Stimulated activated CD8-positive, alpha-beta memory T cell treated with anti-CD3 and anti-CD28 coated beads, Interleukin-7, amount 100 ng/mL, for 1 hour (primary cell): ENCODE data around the gene ECHDC3.
"Not testable (repeated sequence)": the region's sequence is repeated elsewhere in the genome, so short reads cannot be mapped to it uniquely, and the experiment has no call there.

Source experiments
- DNase-seq, 2 donors: peaks; one replicate each; pipeline ENCODE4 v3.0.0-alpha.2; 2020; ENCODE audit warnings: low read depth in 2 of 2

ECHDC3 gene

DNA sequence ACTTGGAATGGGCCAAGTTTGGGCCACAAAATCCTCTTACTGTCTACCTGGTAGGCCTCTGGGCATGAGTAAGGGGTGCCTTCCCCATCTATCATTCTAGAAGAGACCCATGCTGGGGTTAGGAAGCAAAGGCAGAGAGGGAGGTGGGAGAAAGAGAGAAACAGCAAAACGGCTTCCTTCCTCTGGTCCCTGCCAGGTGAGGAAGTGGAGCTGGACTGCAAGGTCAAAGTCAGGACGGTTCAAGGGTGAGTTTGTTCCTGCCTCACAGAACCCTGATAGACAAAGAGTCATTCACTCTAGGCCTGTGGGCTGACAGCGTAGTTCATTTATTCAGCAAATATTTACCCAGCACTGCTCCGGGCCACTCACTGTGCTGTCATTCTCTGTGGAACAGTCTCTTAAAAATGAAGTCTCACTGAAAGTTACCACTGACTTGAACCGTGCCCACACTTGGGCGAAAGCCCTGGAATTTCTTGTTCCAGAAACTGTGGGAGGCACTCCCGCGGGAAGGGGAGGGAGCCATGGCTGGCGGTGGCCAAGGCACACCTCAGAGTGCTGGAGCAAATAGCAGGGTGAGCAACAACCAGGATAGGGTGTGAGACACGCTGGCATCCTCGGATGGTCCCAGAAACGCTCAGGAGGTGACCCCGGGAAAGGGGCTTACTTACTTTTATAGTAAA lies 26.2 kb upstream of the ECHDC3 start:
- no peak for DNase-seq

DNA sequence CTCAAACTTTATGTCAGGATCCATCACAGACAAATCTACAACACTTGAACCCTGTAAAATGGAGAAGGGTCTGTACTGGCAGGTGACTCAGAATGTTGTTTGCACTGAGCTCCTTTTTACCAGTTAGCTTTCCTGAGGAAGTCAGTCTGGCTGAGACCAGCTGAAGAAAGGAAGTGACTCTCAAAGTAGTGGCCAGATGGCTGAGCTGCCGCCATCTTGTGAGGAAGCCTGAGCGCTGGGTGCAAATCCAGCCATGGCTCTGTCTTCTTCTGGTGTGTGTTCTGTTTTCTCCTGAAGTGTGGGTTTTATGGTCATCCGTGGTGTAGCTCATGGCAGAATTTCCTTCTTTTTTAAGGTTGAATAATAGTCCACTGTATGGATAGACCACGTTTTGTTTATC lies 25.5 kb upstream of the ECHDC3 start:
- DNase-seq, result no peak

DNA sequence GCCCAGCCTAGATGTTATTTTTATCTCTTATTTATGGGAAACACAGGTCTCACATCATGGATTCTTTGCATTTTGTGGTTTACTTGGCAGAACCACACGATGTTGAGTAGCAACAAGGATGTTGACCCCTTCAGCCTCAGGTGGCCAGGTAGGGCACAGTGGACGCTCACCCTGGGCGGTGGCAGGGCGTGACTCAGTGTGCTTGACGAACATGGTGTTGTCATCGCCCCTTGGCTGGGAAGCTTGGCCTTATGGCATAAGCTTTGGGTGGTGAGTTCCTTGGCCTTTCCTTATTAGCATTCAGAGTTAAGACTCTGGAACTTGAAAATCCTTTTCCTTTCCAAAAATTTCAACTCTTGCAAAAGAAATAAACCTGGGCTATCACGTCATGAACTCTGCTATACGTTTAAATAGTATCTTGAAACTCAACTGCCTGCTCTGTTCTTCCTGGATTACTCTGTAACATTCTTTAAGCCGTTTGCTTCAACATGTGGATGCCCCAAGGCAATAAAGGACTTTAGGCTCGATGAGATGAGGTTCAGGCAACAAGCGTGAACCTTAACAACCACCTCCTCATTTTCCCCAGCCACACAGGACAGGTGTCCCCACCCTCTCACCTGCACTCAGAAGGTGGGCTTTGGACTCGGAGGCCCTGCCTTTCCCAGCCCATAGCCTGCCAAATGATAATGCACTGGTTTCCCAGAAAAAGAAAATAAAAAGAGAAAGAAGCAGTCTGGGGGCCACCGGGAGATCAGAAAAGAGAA lies 22.5 kb upstream of the ECHDC3 start:
- DNase-seq, result no peak

DNA sequence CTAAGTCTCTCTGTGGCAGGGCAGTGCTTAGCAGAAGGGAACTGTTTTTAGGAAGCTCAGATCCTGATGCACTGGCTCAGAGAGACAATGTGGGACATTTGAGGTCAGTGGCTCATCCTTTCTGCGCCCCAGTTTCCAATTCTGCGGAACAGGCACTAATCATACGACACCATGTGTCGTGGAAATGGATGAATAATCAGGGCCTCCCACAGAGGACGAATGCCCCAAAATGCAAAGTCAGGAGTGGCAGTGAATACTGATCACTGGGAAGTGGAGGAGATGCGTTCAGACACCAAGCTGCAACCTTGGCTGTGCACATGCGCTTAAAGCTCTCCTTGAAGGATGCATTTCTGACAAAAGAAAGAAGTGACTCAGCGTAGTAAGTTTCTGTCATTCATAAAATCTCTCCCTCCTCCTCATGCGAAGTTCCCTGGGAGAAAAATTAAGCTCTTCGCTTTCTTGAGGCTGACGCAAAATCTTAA lies 21.9 kb upstream of the ECHDC3 start:
- no peak for DNase-seq

DNA sequence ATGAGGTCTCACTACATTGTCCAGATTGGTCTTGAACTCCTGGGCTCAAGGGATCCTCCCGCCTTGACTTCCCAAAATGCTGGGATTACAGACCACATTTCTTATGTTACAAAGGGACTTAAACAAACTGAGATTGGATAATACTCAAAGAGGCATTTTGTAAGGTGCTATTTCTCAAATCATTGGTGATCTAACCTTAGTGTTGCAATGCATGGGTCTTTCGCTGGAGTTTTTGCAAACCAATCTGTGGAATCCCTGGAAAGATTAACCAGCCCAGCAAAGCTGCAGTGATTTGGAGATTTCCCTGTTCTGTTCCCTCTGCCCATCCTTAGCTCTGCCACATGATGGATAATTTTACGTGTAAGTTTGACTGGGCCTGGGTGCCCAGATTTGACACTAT lies 20.4 kb upstream of the ECHDC3 start:
- DNase-seq, result no peak

DNA sequence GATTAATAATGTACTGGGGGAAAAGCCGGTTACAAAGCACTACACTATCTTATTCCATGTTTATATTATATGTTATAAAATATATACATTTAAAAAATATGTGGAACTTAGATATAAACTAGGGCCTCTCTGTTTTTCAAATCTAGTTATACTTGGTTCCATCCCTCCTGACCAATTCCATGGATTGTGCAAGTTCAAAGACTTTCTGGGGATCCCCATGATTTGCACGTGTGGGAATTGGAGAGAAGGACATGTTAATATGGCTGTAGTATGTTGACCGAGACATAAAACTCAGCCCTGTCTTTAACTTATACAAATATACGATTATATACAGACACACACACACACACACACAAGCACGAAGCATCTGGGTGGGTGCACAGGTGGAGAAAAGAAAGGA lies 18.8 kb upstream of the ECHDC3 start:
- DNase-seq, result no peak

DNA sequence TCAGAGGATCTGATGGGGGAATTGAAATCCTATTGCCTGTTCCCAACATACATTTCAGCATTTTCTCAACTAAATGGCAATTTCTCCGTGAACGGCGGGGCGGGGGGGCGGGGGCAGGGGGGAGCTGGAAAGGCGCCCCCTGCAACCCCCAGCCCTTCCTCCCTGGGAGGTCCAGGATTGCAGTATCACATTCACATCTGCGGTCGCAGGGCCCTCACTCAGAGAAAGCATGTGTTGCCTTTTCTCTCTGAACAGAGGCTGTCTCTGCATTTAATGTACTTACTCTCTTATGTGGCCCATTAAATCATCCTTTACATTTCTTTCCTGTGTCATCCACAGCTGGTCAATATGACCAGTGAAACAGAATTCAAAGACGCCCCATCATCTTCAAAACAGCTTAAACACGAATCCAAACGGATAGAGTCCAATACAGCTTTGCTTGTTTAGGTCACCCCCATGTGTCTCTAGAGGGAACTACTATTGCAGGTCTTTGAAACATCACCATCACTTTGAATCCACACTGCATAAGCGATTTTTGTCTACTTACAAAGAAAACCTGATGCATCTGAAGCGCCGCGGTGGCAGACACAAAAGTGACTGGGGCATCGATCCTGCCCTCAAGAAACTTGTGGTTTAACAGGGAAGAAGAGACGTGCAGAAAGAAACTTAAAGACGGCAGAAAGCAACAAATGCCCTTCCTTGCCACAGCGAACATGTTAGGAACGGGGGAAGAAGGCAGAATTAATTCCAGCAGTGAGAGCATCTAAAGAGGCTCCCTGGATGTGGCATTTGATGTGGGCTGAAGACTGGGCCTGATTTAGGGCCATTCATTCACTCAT lies 17.0 kb upstream of the ECHDC3 start:
- DNase-seq, result no peak

DNA sequence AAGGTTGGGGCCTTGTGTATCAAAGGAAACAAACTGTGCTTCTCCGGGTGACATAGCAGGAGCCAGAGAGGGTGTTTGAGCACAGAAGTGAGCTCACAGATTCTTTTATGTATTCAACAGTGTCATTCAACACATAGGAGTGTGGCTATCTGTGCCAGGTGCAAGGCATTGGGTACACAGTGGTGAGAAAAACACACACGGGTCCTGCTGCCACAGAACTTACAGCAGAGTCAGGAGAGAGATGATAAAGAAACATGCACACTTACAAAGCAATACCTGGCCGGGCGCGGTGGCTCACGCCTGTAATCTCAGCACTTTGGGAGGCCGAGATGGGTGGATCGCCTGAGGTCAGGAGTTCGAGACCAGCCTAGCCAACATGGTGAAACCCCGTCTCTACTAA lies 16.3 kb upstream of the ECHDC3 start:
- DNase-seq, result no peak

DNA sequence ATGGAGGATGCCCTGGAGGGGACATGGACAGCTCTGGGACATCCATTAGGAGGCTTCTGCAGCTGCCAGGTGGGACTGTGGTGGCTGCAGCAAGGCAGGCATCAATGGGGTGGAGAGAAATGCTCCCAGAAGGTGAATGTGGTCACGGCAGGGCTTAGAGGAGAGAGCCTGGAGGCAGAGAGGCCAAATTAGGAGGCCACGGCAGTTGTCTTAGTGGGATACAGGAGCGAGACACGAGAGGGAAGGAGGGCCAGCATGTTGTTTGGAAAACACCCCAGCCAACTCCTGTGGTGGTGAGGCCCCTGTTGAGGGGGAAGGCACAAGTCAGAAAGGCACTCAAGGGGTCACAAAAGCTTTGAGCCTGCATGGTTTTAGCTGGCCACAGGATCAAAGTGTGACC lies 14.6 kb upstream of the ECHDC3 start:
- DNase-seq, result no peak

DNA sequence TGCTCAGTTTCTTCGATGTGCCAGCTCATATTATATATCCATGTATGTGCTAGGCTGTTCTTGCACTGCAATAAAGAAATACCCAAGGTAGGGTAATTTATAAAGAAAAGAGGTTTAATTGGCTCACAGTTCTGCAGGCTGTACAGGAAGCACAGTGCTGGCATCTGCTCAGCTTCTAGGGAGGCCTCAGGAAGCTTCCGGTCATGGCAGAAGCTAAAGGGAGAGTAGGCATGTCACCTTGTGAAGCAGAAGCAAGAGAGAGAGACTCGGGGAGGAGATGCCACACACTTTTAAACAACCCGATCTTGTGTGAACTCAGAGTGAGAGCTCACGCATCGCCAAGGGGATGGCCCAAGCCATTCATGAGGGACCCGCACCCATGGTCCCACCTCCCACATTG lies 13.8 kb upstream of the ECHDC3 start:
- DNase-seq, result no peak

DNA sequence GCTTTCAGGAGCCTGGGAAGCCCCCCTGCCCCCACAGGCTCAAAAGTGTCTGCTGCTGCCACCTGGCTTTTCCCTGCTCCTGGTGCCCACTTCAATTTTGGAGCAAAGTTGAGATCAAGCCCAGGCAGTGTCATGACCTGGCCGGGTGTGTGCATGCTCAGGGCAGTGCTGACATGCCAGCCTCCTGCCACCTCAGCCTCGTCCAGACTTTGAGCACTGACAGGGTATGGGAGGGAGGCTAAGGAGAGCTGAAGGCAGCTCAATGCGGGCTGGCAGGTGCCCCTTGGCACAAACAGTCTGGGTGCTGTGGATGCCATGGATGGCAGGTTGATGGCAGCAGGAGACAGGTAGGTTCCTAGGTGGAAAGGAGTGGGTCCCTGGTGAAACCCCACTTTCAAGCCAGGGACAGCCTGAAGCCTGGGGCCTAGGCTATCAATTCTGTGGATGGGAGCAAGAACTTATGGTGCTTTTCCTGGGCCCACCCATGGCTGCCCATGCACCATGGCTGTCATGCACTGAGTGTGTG lies 12.3 kb upstream of the ECHDC3 start:
- DNase-seq, result no peak

DNA sequence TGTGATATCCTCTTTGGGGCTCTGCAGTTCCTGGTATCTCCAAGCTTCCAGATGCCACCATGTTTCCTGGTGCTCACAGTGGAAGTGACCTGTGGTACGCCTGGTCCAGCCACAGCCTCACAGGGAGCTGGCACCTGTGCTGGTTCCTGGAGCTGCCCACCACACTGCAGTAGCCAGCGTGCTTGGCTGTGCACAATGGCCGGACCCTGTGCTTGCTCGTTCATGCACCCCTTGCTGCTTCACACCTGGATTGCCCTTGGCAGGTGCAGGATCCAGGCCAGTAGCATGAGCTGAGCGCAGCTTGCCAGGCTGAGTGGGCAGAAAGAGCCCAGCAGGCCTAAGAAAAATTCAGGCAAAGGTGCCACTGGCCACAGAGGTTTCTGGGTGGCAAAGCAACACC lies 11.4 kb upstream of the ECHDC3 start:
- DNase-seq, result no peak

DNA sequence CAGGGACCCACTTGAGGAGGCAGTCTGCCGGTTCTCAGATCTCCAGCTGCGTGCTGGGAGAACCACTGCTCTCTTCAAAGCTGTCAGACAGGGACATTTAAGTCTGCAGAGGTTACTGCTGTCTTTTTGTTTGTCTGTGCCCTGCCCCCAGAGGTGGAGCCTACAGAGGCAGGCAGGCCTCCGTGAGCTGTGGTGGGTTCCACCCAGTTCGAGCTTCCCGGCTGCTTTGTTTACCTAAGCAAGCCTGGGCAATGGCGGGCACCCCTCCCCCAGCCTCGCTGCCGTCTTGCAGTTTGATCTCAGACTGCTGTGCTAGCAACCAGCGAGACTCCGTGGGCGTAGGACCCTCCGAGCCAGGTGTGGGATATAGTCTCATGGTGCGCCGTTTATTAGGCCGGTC lies 5.4 kb upstream of the ECHDC3 start:
- not testable (repeated sequence) for DNase-seq

DNA sequence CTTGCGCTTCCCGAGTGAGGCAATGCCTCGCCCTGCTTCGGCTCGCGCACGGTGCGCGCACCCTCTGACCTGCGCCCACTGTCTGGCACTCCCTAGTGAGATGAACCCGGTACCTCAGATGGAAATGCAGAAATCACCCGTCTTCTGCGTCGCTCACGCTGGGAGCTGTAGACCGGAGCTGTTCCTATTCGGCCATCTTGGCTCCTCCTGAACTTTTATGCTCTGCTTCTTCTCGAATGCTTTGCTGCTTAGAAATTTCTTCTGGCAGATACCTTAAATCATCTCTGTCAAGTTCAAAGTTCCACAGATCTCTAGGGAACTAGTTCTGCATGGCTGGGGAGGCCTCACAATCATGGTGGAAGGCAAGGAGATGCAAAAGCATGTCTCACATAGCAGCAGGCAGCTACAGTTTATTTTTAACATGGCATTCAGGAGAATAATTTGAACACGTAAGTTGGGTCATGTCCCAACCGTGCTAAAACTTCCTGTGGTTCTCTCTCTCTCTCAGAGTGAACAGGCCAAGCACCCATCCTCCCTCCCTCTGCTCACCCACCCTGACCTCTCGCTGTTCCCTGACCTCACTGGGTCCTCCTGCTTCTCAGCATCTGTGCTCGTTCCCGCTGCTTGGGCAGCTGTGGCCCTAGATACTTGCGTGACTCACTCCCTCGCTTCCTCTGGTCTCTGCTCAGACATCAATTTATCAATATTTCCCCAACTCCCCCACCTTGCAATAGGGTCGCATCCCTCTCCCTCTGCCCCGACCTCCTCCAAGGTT lies 4.7 kb upstream of the ECHDC3 start:
- not testable (repeated sequence) for DNase-seq

DNA sequence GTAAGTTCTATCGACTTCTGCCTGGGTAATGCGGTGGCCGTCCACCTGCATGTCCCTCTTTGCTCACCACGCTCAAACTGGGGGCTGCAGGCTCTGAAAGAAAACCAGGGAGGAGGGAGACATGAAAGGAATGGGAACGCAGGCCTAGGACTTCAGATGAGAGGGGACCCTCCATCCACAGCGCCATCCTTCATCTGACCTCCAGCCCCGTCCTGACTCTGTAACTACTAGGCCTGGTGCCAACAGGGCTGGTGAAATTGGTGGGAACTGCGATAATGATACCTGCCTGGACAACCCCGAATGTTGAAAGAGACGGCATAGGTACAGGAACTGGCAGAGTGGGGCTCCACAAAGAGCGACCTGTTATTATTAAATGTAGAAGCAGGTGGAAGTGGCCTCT lies 1.3 kb upstream of the ECHDC3 start:
- no peak for DNase-seq

DNA sequence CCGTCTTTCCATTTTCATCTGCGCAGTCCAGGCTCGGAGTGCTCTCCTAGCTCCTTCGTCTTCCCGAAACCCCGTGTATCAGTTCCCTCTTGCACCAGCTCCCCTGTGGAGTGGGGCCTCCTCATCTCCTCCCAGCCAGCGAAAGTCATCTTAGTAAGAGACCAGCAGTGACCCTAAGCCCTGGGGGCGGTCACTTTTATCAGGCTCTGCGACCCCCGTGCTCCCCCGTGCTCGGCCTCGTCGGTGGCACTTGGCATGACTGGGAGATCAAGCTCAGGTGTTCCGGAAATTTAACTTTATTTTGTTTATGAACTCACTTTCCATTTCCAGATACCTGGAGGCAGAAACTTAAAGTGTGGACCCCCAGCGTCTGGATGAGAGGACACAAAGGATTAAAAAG lies 574 bp upstream of the ECHDC3 start:
- DNase-seq, result no peak

DNA sequence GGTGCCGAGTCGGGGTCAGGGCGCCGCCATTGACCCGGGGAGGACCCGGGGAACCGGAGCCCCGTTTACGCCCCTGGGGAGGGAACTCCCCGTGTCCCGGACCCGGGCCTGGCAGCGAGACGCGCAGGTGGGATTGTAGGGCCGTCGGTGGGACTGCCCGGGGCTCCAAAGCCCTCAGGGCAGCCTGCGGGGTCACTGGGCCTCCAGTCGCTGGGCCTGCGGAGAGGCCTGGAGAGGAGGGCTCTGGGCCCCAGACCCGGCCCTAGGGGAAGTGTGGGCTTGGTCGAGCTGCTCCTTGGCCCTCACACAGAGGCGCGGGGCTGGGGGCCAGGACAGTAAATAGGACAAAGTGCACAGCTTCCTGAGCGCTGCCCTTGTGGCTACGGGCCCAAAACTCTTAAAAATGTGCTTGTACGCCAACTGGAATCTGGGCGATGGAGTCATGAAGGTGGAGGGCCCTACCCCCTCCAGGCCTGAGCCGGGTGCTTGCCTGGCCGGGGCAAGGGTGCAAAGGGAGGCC lies 657 bp downstream of the ECHDC3 start:
- DNase-seq, result no peak

DNA sequence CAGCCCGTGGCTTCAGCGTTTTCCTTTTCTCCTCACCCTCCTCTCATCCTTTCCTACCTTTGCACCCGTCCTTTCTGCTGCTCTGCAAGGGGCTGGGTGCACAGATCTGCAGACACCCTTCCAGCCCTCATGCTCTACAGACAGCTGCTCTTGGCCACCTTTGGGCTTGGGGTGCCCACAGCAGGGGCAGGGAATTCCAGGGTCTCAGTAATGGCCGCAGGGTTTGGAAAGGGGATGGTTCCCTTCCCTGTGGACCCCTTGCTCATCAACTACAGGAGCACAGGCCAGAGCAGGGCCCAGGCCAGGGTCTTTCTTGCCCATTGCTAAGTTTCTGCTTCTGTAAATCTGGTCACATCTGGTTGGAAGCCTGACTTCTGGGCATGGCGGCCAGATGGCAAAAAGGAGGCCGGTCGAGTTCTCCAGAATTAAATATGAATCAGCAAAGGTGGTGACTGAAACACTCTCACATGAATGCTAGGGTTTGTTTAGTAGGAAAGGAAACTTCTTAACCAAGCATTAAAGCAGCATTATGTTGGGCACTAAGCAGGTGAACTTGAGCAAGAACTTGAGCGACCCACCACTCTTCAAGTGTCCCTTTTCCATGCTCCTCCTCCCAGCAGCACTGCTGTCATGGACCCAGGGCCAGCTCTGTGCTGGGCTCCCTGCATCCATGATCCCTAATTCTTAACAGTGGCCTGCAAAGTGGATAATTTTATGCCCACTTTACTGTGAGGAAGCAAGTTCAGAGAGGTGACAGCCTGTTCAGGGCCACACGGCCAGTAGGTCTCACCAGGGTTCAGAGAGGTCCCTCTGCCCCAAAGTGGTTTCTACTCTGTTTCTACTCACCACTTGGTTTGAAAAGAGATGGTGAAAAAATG lies 1.5 kb downstream of the ECHDC3 start:
- DNase-seq, result no peak

DNA sequence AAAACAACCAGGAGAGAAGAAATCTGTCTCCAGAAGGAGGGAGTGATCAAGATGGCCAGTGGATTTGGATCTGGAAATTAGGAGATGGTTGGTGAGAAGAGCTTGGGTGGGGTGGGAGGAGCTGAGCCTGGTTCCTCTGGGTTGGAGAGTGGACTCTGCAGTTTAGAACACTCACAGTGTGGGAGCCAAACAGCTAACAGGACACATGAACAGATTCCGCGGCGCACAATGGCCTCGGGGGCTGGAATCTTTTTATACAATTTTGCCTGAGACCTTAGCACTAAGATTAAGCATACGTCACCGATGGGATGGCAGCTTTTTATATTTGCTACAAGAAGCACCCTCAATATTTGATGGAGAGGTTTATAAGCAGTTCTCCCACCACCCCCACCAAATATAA lies 2.9 kb downstream of the ECHDC3 start:
- DNase-seq, result no peak

DNA sequence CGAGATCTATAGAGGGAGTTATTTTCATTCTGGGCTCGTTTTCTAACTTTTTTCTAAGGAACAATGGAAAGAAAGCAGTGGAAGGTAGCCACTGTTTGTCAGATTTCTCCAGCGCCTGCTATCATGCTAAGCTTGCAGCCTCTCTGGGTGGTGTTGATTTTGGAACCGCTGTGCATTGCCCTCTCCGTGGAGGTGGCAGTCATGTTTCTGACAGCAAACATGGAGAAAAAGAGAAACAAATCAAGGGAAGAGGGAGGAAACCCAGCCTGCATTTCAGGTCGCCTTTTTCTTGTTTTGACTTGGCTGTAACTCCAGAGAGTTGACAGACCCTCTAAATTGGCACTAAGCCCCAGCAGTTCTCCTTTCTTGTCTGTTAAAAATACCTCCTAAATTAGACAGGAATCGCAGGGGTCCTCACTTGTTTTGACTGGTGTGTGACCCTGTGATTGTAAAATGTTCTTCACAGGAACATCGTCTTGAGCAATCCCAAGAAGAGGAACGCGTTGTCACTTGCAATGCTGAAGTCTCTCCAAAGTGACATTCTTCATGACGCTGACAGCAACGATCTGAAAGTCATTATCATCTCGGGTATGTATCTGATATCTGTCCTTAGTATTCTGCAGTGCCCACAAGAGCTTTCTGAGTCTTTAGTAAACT lies 4.8 kb downstream of the ECHDC3 start:
- DNase-seq, result no peak
